HEK293 (cell line): ENCODE data around the gene TYMS.

Experiments
- CTCF ChIP-seq: fragments of 450-650 bp; formaldehyde crosslinking; IDR thresholded peaks from 2 replicates; pipeline ENCODE4 v1.5.1; 2016; ENCODE audit warnings: missing biosample characterization, missing genetic modification characterization
- HOXA7 ChIP-seq: sonication (generic); formaldehyde crosslinking; IDR thresholded peaks from 2 replicates; pipeline ENCODE4 v1.8.1; 2022; ENCODE audit warnings: missing genetic modification reagents, borderline replicate concordance
- KLF17 ChIP-seq: fragments of 450-650 bp; formaldehyde crosslinking; IDR thresholded peaks from 2 replicates; pipeline ENCODE4 v1.5.1; 2016; ENCODE audit warnings: missing biosample characterization, missing genetic modification characterization
- ZNF121 ChIP-seq: fragments of 450-650 bp; formaldehyde crosslinking; IDR thresholded peaks from 2 replicates; pipeline ENCODE4 v1.5.1; 2016; ENCODE audit warnings: missing biosample characterization, missing genetic modification characterization
- ZNF16 ChIP-seq: fragments of 450-650 bp; formaldehyde crosslinking; IDR thresholded peaks from 2 replicates; pipeline ENCODE4 v1.5.1; 2016; ENCODE audit warnings: low read depth, missing biosample characterization, missing genetic modification characterization
- ZNF239 ChIP-seq: fragments of 450-650 bp; formaldehyde crosslinking; IDR thresholded peaks from 2 replicates; pipeline ENCODE4 v1.5.1; 2016; ENCODE audit warnings: missing biosample characterization, missing genetic modification characterization
- ZNF560 ChIP-seq: fragments of 450-650 bp; formaldehyde crosslinking; IDR thresholded peaks from 2 replicates; pipeline ENCODE4 v1.5.1; 2017; ENCODE audit warnings: missing biosample characterization, missing genetic modification characterization, borderline replicate concordance
- ZNF777 ChIP-seq: fragments of 450-650 bp; formaldehyde crosslinking; IDR thresholded peaks from 2 replicates; pipeline ENCODE4 v1.5.1; 2017; ENCODE audit warnings: missing biosample characterization, missing genetic modification characterization, borderline replicate concordance
- ZNF792 ChIP-seq: fragments of 450-650 bp; formaldehyde crosslinking; IDR thresholded peaks from 2 replicates; pipeline ENCODE4 v1.5.1; 2016; ENCODE audit warnings: missing biosample characterization, missing genetic modification characterization

GRCh38 chr18:635171-635570 lies 22.3 kb upstream of the TYMS start:
- no peak for TF ChIP-seq CTCF
- TF ChIP-seq ZNF560 (tag by site-specific recombination), result no peak
- no peak for TF ChIP-seq ZNF16 (tag by site-specific recombination)
- TF ChIP-seq HOXA7 (CRISPR knock-in tag), result no peak
- TF ChIP-seq KLF17 (tag by site-specific recombination), result no peak
- TF ChIP-seq ZNF121 (tag by site-specific recombination), result no peak
- no peak for TF ChIP-seq ZNF777
- TF ChIP-seq ZNF792 (tag by site-specific recombination), result no peak
- no peak for TF ChIP-seq ZNF239 (tag by site-specific recombination)
